Measurements from ENCODE around the gene SLC9A9.

The SLC9A9 gene

DNA sequence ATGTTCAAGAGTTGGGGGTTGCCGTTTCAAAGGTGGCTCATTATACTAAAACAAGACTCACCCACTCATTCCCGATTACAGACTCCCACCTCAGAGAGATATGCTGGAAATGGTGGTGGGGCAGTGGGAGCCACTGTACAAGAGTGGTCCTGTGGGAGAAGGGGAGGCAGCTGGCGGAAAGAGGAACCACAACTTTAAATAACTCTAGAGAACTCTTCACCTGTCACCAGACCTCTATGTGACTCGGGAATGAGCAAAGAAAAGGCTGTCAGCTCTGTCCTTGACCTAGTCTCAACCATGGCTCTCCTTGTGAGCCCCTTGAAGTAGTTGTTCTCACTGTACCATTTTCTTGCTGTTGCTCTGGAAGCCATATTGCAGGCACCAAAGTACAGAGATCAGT, 434.9 kb downstream of the SLC9A9 start:
- in situ Hi-C loops (cut with MboI; ENCODE audit: low sequenced_read_pairs): no loop called here
- Histone ChIP-seq H3K27me3 (ENCODE audit: low read depth) (no peaks in the 10 kb centered on the region), H3K9me3 (no peaks in the 10 kb centered on the region), H3K4me1 (no peaks in the 10 kb centered on the region), H3K36me3 (replicated peaks) (no peaks in the 10 kb centered on the region), H3K4me3 (no peak overlapping the region)
- no peak for DNase-seq (ENCODE audit: low spot score in 2 of 2)

DNA sequence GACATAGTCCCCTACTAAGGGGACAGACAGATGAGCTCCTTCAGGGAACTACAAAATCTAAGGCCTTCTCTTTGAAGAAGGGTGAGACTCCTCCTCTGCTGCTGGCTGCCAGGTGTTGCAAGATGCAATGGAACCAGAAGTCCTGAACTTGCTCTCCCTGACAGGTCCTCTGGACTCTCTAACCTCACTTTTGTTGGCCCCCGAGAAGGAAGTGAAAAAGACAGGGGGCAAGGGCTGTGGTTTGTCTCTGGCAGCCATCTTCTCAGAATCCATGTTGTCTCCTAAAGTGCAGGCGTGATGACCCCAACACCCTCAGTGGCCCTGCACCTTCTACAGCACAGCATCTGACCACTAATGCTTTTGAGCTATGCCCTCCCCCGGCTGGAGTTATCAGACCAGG, 436.2 kb downstream of the SLC9A9 start:
- Histone ChIP-seq H3K4me3 (no peak overlapping the region), H3K9me3 (no peaks in the 10 kb centered on the region), H3K4me1 (no peaks in the 10 kb centered on the region), H3K36me3 (replicated peaks) (no peaks in the 10 kb centered on the region), H3K27me3 (ENCODE audit: low read depth) (no peaks in the 10 kb centered on the region)
- no peak for DNase-seq (ENCODE audit: low spot score in 2 of 2)
- in situ Hi-C loops (cut with MboI; ENCODE audit: low sequenced_read_pairs): no loop called here

DNA sequence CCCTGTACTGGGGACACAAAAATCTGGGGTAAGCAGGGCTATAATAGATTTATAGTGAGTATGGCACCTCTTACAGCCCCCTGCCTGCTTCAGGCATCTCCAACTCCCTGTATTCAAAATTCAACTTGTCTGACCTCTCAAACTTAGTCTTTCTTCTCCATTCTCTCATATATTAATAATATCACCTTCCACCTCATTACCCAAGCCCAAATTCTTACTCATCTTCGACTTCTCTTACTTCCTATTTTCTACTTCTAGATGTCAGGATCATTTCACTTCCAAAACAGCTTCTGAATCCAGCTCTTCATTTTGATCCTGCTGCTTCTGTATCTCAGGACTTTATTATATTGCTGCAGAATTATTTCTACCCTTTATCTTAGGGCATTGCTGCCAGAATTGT, 438.0 kb downstream of the SLC9A9 start:
- Histone ChIP-seq H3K4me1 (no peaks in the 10 kb centered on the region), H3K27me3 (ENCODE audit: low read depth) (no peaks in the 10 kb centered on the region), H3K9me3 (no peaks in the 10 kb centered on the region), H3K36me3 (replicated peaks) (no peaks in the 10 kb centered on the region), H3K4me3 (no peak overlapping the region)
- in situ Hi-C loops (cut with MboI; ENCODE audit: low sequenced_read_pairs): no loop called here
- DNase-seq (ENCODE audit: low spot score in 2 of 2): no peak

DNA sequence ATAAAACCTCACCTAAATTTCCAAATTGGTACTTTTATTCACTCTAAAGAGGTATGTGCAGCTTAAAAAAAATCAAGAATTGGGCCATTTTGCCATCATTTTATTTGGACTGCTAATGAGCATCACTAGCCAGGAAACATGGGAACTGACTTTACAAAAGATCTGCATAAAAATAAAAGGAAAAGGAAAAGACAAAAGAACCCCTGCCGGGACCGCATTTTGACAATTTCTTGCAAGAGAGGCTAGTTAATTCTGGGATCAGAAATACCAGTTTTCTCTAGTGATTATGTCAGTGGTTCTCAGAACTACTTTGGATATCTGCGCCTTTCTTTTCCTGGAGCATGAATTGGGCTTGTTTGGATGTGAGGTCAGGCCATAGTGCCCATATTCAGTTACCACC, 439.5 kb downstream of the SLC9A9 start:
- no peak overlapping the region for H3K4me3 ChIP-seq
- in situ Hi-C loops (cut with MboI; ENCODE audit: low sequenced_read_pairs): no loop called here
- H3K9me3 ChIP-seq: no peaks in the 10 kb centered on the region
- no peaks in the 10 kb centered on the region for H3K36me3 ChIP-seq (replicated peaks)
- H3K4me1 ChIP-seq: no peaks in the 10 kb centered on the region
- H3K27me3 ChIP-seq (ENCODE audit: low read depth): no peaks in the 10 kb centered on the region
- DNase-seq (ENCODE audit: low spot score in 2 of 2): no peak

DNA sequence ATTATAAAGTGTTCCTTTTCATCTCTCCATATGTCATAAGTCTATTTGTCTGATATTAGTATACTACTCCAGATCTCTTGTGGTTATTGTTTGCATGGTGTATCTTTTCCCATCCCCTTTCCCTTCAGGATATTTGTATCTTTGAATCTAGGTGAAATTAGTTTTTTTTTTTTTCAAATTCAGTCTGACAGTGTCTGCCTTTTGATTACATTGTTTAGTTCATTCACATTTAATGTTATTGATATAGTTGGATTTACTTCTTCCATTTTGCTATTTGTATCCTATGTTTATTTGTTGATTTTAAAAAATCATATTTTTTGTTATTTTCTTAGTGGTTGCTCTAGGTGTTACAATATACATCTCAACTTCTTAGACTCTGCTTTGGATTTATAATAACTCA, 445.7 kb downstream of the SLC9A9 start:
- Histone ChIP-seq H3K27me3 (ENCODE audit: low read depth) (peaks cover 3% of the 10 kb centered on the region; the same call in 1 of the 2 replicates), H3K36me3 (replicated peaks) (no peaks in the 10 kb centered on the region), H3K4me3 (no peak overlapping the region), H3K4me1 (no peaks in the 10 kb centered on the region), H3K9me3 (no peaks in the 10 kb centered on the region)
- DNase-seq (ENCODE audit: low spot score in 2 of 2): no peak
- in situ Hi-C loops (cut with MboI; ENCODE audit: low sequenced_read_pairs): no loop called here

DNA sequence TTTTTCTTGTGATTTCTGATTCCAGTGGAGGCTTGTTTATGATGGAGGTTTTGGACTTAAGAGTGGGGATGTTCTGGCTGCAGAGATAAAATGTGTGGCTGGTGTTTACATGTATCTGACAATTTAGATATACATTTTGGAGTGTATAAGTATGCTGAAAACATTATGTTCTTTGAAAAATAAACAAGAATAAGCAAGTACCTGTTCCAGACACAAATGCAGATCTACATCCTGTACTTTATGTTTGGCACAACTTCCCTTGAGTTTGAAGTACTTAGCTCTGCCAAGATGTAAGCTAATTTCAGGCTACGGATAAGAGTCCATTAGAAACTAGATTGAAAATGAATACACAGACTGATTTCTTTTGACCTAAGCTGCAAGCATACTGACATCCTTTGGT, 451.5 kb downstream of the SLC9A9 start:
- Histone ChIP-seq H3K9me3 (no peaks in the 10 kb centered on the region), H3K36me3 (replicated peaks) (no peaks in the 10 kb centered on the region), H3K4me3 (no peak overlapping the region), H3K4me1 (no peaks in the 10 kb centered on the region), H3K27me3 (ENCODE audit: low read depth) (peaks cover 3% of the 10 kb centered on the region; the same call in 1 of the 2 replicates)
- in situ Hi-C loops (cut with MboI; ENCODE audit: low sequenced_read_pairs): no loop called here
- no peak for DNase-seq (ENCODE audit: low spot score in 2 of 2)

DNA sequence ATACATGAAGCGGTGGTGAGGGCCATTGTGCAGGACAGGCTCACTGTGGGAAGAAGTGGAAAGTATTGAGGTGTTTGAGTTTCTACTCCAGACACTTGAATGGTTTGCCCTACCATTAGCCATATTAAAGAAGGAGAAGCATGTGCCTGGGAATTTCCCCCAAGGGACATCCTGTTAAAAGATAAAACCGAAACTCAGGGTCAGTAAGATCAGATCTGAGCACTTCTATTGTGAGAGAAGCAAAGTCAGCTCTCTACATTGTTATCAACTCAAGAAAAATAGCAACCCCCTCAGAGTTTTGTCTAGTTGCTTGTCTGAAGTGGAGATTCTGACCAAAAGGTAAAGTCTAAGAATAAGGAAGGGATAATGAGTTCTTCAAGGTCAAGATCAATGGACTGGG, 458.9 kb downstream of the SLC9A9 start:
- no peaks in the 10 kb centered on the region for H3K27me3 ChIP-seq (ENCODE audit: low read depth)
- H3K4me1 ChIP-seq: no peaks in the 10 kb centered on the region
- no peaks in the 10 kb centered on the region for H3K9me3 ChIP-seq
- no peaks in the 10 kb centered on the region for H3K36me3 ChIP-seq (replicated peaks)
- DNase-seq (ENCODE audit: low spot score in 2 of 2): no peak
- in situ Hi-C loops (cut with MboI; ENCODE audit: low sequenced_read_pairs): no loop called here
- H3K4me3 ChIP-seq: no peak overlapping the region

DNA sequence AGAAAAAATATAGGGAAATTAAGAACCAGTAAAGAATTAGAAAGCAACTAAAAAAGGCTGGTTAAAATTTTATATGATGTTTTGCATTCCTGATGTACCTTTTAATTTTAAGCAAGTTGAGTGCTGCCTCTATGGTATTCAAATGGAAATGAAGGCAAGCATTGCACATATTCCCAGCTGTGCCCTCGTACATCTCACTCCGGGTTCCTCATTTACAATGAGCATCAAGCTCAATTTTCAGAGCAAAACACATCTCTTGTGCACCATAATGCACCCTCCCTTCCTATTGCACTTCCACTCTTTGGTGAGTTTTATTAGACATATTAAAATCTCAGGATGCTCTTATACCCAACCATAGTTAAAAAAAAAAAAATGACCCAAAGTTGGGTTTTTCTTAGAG, 460.8 kb downstream of the SLC9A9 start:
- in situ Hi-C loops (cut with MboI; ENCODE audit: low sequenced_read_pairs): no loop called here
- H3K4me1 ChIP-seq: no peaks in the 10 kb centered on the region
- no peaks in the 10 kb centered on the region for H3K27me3 ChIP-seq (ENCODE audit: low read depth)
- no peaks in the 10 kb centered on the region for H3K36me3 ChIP-seq (replicated peaks)
- DNase-seq (ENCODE audit: low spot score in 2 of 2): no peak
- no peaks in the 10 kb centered on the region for H3K9me3 ChIP-seq
- no peak overlapping the region for H3K4me3 ChIP-seq

DNA sequence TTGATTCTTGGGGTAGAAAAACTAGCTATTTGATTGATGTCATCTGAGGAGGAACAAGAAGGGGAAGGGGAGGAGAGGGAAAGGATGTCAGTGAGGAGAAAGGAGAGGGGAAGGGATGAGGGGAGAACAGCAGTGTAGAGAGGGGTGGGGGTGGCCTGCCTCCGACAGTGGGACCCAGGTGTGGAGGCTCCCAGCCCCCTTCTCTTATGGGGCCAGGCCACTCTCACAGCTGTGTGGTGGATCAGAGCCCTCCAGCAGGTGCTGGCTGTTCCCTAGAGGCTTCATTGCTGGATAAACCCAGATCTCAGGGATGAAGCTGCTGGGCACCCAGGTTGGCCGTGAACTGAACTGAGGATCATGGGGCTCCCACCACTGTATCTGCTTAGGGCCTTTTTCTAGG, 464.2 kb downstream of the SLC9A9 start:
- no peak for DNase-seq (ENCODE audit: low spot score in 2 of 2)
- Histone ChIP-seq H3K27me3 (ENCODE audit: low read depth) (no peaks in the 10 kb centered on the region), H3K9me3 (no peaks in the 10 kb centered on the region), H3K36me3 (replicated peaks) (no peaks in the 10 kb centered on the region), H3K4me3 (no peak overlapping the region), H3K4me1 (no peaks in the 10 kb centered on the region)
- in situ Hi-C loops (cut with MboI; ENCODE audit: low sequenced_read_pairs): no loop called here

DNA sequence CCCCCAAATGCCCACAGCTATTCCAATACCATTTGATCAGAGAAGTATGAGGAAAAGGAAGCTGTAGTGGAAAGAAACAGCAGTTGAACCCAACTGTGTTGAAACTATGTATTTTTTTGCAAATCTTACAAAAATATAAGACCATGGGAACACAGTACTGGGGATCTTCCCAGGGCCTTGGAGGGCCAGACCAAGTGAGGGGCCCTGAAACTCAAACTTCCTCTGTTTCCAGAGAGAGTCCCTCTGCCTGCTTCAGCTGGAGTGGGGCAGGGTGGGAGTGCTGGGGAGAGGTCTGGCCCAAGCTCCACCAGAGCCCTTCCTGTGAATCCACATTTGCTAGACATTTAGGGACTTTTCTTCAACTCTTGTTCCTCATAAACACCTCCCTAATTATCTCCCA, 464.8 kb downstream of the SLC9A9 start:
- H3K4me3 ChIP-seq: no peak overlapping the region
- no peak for DNase-seq (ENCODE audit: low spot score in 2 of 2)
- no peaks in the 10 kb centered on the region for H3K4me1 ChIP-seq
- H3K9me3 ChIP-seq: no peaks in the 10 kb centered on the region
- no peaks in the 10 kb centered on the region for H3K36me3 ChIP-seq (replicated peaks)
- in situ Hi-C loops (cut with MboI; ENCODE audit: low sequenced_read_pairs): no loop called here
- no peaks in the 10 kb centered on the region for H3K27me3 ChIP-seq (ENCODE audit: low read depth)

DNA sequence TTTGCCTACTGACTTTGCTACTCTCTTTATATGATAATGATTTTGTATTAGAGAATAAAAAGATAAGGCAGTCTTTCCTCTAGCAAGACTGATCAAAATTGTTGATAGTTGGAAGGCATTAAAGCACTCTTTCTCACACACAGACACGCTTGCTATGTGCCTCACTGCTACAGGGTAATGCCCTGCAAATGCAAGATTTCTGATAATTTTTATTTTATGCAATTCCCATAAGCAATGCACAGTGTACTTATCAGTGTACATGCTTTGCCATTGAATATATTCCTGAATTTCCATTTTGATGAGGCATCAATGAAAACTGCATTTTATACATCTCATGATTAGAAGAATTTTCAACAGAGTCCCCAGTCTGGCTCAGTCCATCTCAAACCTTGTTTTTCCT, 465.5 kb downstream of the SLC9A9 start:
- no peak for DNase-seq (ENCODE audit: low spot score in 2 of 2)
- Histone ChIP-seq H3K36me3 (replicated peaks) (no peaks in the 10 kb centered on the region), H3K4me3 (no peak overlapping the region), H3K9me3 (no peaks in the 10 kb centered on the region), H3K4me1 (no peaks in the 10 kb centered on the region), H3K27me3 (ENCODE audit: low read depth) (no peaks in the 10 kb centered on the region)
- in situ Hi-C loops (cut with MboI; ENCODE audit: low sequenced_read_pairs): no loop called here

DNA sequence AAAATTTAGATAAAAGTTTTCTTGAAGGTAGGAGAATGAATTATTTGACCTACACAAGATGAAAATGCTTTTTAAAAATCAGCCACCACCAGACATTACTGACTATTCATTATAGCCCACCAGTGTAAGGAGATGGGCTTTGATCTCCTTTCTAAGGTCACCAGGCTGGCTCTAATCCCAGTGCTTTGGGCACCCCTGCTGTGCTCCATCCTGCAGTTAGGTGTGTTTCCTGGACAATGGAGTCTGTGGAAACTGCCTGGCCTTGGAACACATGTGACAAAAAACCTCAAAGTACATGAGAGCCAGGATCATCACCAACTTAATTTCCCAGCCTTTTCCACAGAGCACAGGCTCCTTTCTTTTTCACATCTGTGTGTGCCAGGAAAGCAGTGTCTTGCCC, 467.8 kb downstream of the SLC9A9 start:
- Histone ChIP-seq H3K4me1 (no peaks in the 10 kb centered on the region), H3K27me3 (ENCODE audit: low read depth) (no peaks in the 10 kb centered on the region), H3K36me3 (replicated peaks) (no peaks in the 10 kb centered on the region), H3K9me3 (no peaks in the 10 kb centered on the region), H3K4me3 (no peak overlapping the region)
- DNase-seq (ENCODE audit: low spot score in 2 of 2): no peak
- in situ Hi-C loops (cut with MboI; ENCODE audit: low sequenced_read_pairs): no loop called here

DNA sequence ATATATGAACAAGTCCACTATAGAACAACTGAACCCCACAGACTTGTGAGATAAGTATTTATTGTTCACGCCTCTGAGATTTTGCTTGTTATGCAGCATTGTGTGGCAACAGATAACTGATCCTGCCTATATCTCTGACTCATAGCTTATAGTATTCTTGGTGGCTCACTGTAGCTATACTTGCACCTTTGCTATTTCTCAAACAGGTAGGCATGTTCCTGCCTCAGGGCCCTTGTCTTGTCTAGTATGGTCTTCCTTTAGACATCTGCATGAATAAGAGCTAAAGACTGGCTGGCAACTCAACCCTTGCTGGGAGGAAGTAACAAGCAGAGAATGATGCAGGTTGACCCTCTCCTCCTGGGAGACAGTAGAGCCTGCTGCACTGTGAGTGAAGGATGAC, 472.6 kb downstream of the SLC9A9 start:
- Histone ChIP-seq H3K36me3 (replicated peaks) (no peaks in the 10 kb centered on the region), H3K27me3 (ENCODE audit: low read depth) (no peaks in the 10 kb centered on the region), H3K4me1 (no peaks in the 10 kb centered on the region), H3K4me3 (no peak overlapping the region), H3K9me3 (no peaks in the 10 kb centered on the region)
- DNase-seq (ENCODE audit: low spot score in 2 of 2): no peak
- in situ Hi-C loops (cut with MboI; ENCODE audit: low sequenced_read_pairs): no loop called here

DNA sequence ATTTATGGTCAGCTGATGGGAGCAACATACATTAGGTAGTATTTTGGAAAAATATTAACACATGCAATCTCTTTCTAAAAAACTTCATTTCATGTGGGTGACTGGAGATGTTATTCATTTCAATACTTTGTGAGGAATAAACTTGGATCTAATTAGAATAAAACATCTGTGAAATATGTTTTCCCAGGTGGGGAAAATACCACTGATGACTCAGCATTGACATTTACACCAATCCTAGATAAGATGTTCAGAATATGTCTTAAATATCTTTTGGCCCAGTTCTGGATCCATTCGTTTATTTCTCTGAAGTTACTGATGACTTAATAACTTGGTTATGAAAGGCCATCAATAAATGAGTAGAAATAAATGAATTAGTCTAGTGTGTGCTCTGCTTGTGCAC, 481.1 kb downstream of the SLC9A9 start:
- DNase-seq (ENCODE audit: low spot score in 2 of 2): no peak
- in situ Hi-C loops (cut with MboI; ENCODE audit: low sequenced_read_pairs): no loop called here
- H3K9me3 ChIP-seq: no peaks in the 10 kb centered on the region

DNA sequence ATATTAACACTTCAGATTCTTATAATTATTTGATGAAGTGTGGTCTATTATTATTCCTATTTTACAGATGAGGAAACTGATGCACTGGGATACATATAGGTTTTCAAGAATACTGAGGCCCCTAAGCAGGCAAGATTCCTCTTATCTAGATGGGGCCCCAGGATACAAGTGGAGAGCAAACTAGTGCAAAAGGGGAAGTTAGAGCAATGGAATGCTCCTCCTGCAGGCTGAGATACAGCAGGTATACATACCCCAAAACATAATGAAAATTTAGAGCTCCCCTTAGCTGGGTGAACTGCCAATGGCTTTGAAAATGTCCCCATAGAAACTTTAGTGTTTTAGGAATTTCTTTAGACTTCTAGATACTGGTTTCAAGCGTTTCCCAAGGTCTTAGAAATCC, 481.6 kb downstream of the SLC9A9 start:
- Histone ChIP-seq H3K36me3 (replicated peaks) (no peaks in the 10 kb centered on the region), H3K9me3 (no peaks in the 10 kb centered on the region), H3K4me1 (no peaks in the 10 kb centered on the region), H3K4me3 (no peak overlapping the region), H3K27me3 (ENCODE audit: low read depth) (peaks cover 3% of the 10 kb centered on the region; the same call in 1 of the 2 replicates)
- in situ Hi-C loops (cut with MboI; ENCODE audit: low sequenced_read_pairs): no loop called here
- DNase-seq (ENCODE audit: low spot score in 2 of 2): no peak

More for the DNA sequence above, 481.1 kb downstream of the SLC9A9 start:
- H3K27me3 ChIP-seq (ENCODE audit: low read depth): peaks cover 3% of the 10 kb centered on the region; the same call in 1 of the 2 replicates
- H3K4me3 ChIP-seq: no peak overlapping the region
- no peaks in the 10 kb centered on the region for H3K36me3 ChIP-seq (replicated peaks)
- H3K4me1 ChIP-seq: no peaks in the 10 kb centered on the region
